GF-D8 (cell line): ENCODE results near the gene AMN.

Experiments
- DNase-seq: peaks from one replicate; lab custom pipeline; 2025; lab: John Stamatoyannopoulos, UW

Gene AMN

DNA sequence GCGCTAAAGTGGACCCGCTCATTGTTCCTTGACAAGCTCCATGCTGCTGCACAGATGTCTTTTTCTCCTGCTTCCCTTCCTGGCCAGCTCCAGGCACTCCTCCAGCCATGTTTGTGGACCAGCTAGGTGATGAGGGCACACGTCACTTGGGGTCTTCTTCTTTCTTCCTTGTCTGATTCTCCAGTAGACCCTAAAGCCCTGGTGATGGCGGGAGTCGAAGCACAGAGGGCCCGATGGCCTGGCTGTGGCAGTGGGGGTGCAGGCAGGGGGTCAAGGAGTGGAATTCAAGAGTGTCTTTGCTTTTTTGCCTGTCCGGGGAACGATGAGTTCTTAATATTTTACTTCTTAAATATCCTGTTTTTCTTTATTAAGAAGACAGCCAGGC lies 23.0 kb upstream of the AMN start:
- no peak for DNase-seq

- DNase-seq, result no peak
Measured at GRCh38 chr14:102900631-102901571, 21.6 kb upstream of the AMN start.

GRCh38 chr14:102901633-102902032 lies 20.8 kb upstream of the AMN start:
- DNase-seq, result no peak

DNA sequence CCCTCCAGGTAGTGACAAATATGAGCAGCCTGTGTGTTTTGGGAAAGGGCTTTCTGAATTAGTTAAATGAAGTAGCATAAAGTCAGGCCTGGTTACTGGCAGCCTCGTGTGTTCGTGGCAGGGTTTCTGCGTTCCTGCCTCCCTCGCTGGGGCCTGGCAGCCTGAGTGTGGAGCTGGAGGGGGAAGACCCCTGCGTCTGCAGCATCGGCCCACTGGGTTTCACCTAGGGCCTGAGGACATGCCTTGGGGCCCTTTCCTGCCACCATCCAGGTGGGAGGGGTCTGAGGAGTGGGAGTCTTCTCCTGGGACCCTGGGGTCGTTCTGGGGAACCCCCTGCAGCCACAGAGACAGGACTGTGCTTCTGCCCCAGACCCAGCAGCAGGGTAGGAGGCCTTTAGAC lies 20.4 kb upstream of the AMN start:
- no peak for DNase-seq

DNA sequence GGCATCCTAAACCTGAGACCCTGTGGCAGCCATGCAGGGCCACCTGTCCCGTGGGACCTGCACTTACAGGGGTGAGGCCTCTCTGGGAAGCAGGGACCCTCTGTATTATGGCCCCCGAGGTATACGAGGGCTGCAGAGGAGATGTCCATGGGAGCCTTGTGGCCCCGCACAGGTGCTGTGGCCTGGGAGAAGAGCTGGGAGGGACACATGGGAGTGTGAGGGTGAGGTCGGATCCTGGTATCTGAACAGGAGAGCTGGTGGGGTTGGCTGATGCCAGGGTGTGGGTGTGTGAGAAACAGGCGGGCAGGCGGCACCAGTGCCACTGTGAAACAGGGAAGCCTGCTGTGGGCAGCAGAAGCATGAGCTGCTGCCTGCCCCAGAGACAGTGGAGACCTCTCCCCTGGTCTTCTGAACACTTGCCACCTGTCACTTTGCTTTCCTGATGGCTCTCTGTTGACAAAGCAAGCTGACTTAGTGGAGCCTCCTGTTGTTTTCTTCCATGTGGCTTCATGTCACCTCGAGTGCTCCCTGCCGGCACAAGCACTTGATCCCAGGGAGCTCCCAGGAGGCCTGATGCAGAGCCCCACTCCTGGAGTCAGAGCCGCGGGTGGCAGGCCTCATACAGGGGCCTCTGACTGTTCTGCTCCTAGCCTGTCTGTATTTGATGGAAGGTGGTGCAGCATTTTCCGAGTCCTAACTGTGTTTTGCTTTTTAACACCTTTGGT lies 19.8 kb upstream of the AMN start:
- no peak for DNase-seq

DNA sequence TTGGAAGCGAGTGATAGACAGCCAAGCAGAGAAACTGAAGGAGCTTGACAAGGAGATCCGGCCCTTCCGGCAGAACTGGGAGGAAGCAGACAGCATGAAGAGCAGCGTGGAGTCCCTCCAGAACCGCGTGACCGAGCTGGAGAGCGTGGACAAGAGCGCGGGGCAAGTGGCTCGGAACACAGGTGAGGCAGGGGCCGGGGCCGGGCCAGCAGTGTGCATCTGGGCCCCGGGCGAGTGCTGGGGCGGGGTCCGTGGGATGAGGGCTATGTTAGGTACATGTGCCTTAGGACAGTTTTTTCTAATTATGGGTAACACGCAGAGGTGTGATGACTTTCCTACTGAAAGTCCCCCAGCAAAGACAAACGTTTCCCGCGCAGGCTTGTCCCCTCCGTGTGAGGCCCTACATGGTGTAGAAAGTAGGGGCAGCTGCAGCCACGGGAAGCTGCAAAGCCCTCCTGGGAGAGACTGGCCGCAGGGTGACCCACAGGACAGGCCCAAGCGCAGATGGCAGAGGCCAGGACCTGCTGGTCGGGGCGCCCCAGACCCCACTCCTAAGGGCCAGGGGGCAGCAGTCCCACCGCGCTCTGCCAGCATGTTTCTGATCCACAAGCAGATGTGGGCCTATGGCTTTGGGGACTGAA lies 19.1 kb upstream of the AMN start:
- no peak for DNase-seq

DNA sequence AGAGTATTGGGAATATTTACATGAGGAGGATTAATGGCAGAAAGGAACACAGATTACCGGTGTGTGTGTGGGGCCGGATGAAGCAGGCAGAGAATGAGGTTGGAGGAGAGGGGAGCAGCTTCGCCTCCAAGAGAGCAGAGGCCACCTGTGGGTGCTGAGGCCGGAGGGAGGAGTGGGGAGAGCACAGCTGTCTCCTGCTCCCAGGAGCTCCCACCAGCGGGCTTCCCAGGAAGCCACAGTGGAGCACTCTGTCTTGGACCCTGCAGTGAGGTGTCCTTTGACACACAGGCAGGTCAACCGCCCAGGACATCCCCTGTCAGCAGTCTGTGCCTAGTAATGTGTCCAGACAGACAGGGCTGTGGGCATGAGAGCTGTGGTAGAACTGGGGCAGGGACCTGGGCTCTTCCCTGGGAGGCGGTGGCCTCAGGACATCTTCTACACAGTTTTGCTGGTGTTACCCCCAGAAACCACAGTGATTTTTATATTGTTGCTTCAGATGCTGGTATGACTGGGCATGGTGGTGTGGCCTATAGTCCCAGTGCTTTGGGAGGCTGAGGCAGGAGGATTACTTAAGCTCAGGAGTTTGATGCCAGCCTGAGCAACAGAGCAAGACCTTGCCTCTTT lies 18.5 kb upstream of the AMN start:
- DNase-seq, result no peak

DNA sequence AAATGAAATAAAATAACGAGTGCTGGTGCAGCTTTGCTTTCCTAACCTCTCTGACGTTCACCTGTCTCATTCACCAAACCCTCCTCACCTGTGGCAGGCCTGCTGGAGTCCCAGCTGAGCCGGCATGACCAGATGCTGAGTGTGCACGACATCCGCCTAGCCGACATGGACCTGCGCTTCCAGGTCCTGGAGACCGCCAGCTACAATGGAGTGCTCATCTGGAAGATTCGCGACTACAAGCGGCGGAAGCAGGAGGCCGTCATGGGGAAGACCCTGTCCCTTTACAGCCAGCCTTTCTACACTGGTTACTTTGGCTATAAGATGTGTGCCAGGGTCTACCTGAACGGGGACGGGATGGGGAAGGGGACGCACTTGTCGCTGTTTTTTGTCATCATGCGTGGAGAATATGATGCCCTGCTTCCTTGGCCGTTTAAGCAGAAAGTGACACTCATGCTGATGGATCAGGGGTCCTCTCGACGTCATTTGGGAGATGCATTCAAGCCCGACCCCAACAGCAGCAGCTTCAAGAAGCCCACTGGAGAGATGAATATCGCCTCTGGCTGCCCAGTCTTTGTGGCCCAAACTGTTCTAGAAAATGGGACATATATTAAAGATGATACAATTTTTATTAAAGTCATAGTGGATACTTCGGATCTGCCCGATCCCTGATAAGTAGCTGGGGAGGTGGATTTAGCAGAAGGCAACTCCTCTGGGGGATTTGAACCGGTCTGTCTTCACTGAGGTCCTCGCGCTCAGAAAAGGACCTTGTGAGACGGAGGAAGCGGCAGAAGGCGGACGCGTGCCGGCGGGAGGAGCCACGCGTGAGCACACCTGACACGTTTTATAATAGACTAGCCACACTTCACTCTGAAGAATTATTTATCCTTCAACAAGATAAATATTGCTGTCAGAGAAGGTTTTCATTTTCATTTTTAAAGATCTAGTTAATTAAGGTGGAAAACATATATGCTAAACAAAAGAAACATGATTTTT lies 17.1 kb upstream of the AMN start:
- DNase-seq, result no peak

DNA sequence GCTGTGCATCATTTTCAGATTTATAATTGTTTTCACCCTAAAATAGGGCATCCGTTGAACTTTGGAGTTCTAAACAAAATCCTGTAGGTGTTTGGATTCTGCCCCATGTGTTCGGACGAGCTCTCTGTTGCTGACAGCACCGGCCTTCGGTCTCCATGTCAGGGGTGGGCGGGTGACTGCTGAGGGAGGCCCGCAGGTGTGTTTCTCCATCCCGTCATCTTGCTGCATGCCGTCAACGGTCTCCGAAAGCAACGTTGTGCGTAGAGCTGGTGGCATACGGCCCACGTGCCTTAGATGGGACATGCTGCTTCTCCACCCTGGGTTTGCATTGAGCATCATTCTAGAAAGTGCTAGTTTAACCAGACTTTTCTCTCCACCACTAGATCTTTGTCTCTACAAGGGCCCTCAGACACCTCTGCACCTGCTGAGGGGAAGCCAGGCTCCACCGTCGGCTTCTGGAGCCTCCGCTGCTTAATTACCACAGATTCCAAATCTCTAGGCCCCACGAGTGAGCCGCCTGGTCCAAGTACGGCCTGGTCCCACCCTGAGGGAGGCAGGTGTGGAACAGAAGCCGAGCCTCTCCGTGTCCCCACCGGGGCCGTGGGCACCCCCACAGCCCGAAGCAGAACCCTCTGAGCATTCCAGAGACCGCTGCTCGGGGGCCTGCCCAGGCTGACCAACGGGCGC lies 15.7 kb upstream of the AMN start:
- no peak for DNase-seq

DNA sequence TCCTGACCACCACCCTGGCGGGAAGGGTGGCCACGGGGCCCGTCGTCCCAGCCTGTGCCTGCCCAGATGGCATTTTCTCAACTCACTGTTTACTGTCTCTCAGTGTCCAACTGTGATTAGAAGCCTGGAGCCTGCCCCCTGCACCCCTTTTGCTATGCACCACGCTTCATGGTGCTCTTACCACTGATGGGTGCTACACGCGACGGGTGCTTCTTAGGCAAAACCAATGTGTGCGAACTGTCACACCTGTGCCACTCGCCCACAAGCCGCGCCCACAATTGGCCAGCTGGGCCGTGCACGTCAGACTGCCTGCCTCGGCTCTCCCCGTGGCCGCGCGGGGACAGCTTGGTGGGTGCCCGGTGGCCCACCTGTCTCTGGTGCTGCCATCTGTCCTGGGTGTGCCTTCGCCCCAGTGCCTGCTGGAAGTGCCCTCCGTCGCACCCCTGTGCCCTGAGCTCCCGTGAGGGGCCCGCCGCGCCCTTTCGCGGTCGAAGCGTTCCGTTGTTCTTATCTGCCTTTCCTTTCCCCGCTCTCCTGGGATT lies 15.1 kb upstream of the AMN start:
- DNase-seq, result no peak

GRCh38 chr14:102907980-102908730 lies 14.3 kb upstream of the AMN start:
- no peak for DNase-seq

- DNase-seq, result no peak
Measured at GRCh38 chr14:102908766-102909455, 13.6 kb upstream of the AMN start.

DNA sequence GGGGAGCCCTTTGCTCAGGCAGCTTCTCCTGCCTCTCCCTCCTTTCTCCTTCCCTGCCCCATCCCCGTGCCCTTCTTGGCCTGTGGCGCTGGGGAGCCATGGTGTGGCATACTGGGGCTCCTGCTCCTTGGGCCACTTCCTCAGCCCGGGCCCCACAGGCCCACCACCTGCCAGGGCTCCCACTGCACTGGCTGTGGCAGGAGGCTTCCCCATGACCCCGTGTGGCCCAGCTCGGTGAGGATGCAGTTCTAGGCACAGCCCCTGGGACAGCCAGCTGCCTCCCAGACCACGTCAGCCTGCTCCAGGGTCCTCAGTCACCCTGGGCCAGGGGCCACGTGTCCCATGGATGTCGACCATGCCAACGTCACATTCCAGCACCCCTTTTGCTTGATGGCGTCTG lies 13.0 kb upstream of the AMN start:
- DNase-seq, result no peak

DNA sequence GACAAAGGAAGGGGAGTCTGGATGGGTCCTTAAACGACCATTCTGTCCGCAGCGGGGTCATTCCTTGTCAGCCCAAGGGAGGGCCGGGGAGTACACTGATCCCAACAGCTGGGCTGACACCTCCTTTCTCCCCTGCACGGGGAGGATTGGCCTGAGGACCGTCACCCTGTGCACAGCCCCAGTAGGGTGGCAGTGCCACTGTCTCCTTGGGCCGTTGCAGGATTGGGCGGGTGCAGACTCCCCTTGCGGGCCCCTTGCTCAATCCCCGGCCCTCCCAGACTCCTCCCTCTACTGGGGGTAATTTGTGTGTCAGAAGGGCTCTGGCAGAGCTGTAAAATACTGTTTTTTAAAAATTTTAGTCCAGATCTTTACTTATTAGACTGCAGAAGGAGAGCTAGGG lies 12.6 kb upstream of the AMN start:
- no peak for DNase-seq

- no peak for DNase-seq
Measured at GRCh38 chr14:102910442-102910841, 12.0 kb upstream of the AMN start.

GRCh38 chr14:102911541-102911951 lies 10.9 kb upstream of the AMN start:
- no peak for DNase-seq

DNA sequence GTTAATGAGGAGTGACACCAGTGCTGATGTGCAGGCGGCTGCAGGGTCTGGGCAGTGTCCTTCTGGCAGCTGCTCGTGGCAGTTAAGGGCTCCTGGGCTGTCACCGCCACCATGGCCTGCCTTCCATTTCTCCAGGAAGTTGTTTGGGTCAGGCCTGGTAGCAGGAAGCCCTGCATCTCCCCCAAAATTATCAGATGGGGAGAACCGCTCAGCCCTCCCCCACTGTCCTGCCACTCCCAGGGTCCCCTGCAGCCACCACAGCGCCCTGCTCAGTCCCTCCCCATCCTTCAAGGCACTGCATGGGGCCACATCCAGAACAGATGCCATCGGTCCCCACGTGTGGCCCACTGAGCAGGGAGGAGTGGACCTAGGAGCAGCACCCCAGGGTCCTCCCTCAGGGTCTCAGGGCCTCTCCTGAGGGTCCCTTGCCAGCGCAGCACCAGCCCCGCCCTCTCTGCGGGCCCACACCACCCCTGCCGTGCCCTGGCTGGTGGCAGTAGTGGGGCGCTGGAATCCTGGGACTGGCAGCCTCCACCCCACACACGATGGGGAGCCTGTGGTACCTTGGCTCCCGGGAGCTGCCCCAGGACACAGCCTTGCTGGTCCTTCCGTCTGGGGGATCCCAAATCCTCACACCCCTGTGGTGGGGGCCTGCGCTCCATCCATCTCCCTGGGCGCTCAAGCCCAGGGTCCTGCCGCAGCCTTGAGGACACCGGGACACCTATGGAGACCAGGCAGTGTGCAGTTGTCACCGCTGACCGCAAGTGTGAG lies 10.3 kb upstream of the AMN start:
- DNase-seq, result no peak
